Fibroblast of lung (primary cell): ENCODE measurements around the gene DLGAP4.

ENCODE experiments used
- CTCF ChIP-seq, 2 donors: IDR thresholded peaks in 1 of 2; conservative IDR thresholded peaks in 1 of 2; 1 replicate in 1 of 2; 2 replicates in 1 of 2; pipeline ENCODE4 v1.5.1; 2011 to 2012; ENCODE audit warnings: low read length in 2 of 2, control low read depth in 1 of 2, inconsistent platforms in 1 of 2, low read depth in 1 of 2, mild to moderate bottlenecking in 1 of 2
- EZH2 ChIP-seq: IDR thresholded peaks from 2 replicates; pipeline ENCODE4 v1.5.1; 2012; ENCODE audit warnings: low read length, control low read depth, mild to moderate bottlenecking; ENCODE audit errors: missing control alignments

GRCh38 chr20:36342331-36343120 lies 36.4 kb downstream of the DLGAP4 start:
- no peak for TF ChIP-seq CTCF (conservative IDR thresholded peaks at IDR 0.05 in 1 of 2, IDR thresholded peaks at IDR 0.05 in 1 of 2; ENCODE audit: low read depth in 1 of 2, low read length in 2 of 2)
- no peak for TF ChIP-seq EZH2
